MM.1S (cell line): ENCODE data around the gene S100A7A.

ENCODE experiments used
- DNase-seq: peaks from one replicate; pipeline ENCODE4 v3.0.0-alpha.2; 2015
- H2AFZ ChIP-seq: fragments of 300-600 bp; sonication (generic); 2 replicates; pipeline ENCODE4 v1.6.0; 2016; ENCODE audit warnings: antibody characterized with exemption, low read length
- H3F3A ChIP-seq: fragments of 300-600 bp; sonication (generic); 2 replicates; pipeline ENCODE4 v1.6.1; 2016; ENCODE audit warnings: mild to moderate bottlenecking, antibody characterized with exemption, low read length, moderate library complexity, mixed read lengths; ENCODE audit not compliant: insufficient read depth
- H3K27ac ChIP-seq: fragments of 300-600 bp; sonication (generic); 2 replicates; pipeline ENCODE4 v1.5.1; 2016; ENCODE audit warnings: mild to moderate bottlenecking, low read length
- H3K27me3 ChIP-seq: fragments of 300-600 bp; sonication (generic); replicated peaks from 2 replicates; pipeline ENCODE4 v1.6.0; 2016; ENCODE audit warnings: low read length; ENCODE audit not compliant: insufficient read depth
- H3K36me3 ChIP-seq: fragments of 300-600 bp; sonication (generic); replicated peaks from 2 replicates; pipeline ENCODE4 v1.6.1; 2016; ENCODE audit warnings: mild to moderate bottlenecking, low read length, mixed read lengths; ENCODE audit not compliant: insufficient read depth
- H3K4me1 ChIP-seq: fragments of 300-600 bp; sonication (generic); 2 replicates; pipeline ENCODE4 v1.6.1; 2016; ENCODE audit warnings: low read length, mixed read lengths
- H3K4me2 ChIP-seq: fragments of 300-600 bp; sonication (generic); 2 replicates; pipeline ENCODE4 v1.6.0; 2016; ENCODE audit warnings: low read depth, low read length
- H3K4me3 ChIP-seq: fragments of 300-600 bp; sonication (generic); 2 replicates; pipeline ENCODE4 v1.5.1; 2016; ENCODE audit warnings: low read length, mixed read lengths
- H3K79me2 ChIP-seq: fragments of 300-600 bp; sonication (generic); 2 replicates; pipeline ENCODE4 v1.6.1; 2016; ENCODE audit warnings: mixed run types, low read length, mixed read lengths
- H3K9ac ChIP-seq: fragments of 300-600 bp; sonication (generic); 2 replicates; pipeline ENCODE4 v1.6.1; 2016; ENCODE audit warnings: low read length, mixed read lengths
- H3K9me2 ChIP-seq: fragments of 300-600 bp; sonication (generic); replicated peaks from 2 replicates; pipeline ENCODE4 v1.6.1; 2016; ENCODE audit warnings: mild to moderate bottlenecking, low read length, mixed read lengths; ENCODE audit not compliant: insufficient read depth
- H3K9me3 ChIP-seq: fragments of 300-600 bp; sonication (generic); replicated peaks from 2 replicates; pipeline ENCODE4 v1.6.1; 2016; ENCODE audit warnings: mild to moderate bottlenecking, low read length, mixed read lengths; ENCODE audit not compliant: insufficient read depth
- H4K20me1 ChIP-seq: fragments of 300-600 bp; sonication (generic); 2 replicates; pipeline ENCODE4 v1.6.1; 2016; ENCODE audit warnings: mild to moderate bottlenecking, low read length, moderate library complexity, mixed read lengths; ENCODE audit not compliant: insufficient read depth
- CTCF ChIP-seq: fragments of 300-600 bp; sonication (generic); IDR thresholded peaks from 2 replicates; pipeline ENCODE4 v1.5.1; 2016; ENCODE audit warnings: antibody characterized with exemption, low read length, mixed read lengths
- EZH2 ChIP-seq: fragments of 300-600 bp; sonication (generic); optimal IDR thresholded peaks from 2 replicates; pipeline ENCODE3; 2017; ENCODE audit warnings: low read depth, mild to moderate bottlenecking, antibody characterized with exemption, low read length, mixed read lengths
- EZH2phosphoT487 ChIP-seq: fragments of 300-600 bp; sonication (generic); IDR thresholded peaks from 2 replicates; pipeline ENCODE4 v1.6.1; 2018; ENCODE audit warnings: antibody characterized with exemption, low read length

S100A7A gene

DNA sequence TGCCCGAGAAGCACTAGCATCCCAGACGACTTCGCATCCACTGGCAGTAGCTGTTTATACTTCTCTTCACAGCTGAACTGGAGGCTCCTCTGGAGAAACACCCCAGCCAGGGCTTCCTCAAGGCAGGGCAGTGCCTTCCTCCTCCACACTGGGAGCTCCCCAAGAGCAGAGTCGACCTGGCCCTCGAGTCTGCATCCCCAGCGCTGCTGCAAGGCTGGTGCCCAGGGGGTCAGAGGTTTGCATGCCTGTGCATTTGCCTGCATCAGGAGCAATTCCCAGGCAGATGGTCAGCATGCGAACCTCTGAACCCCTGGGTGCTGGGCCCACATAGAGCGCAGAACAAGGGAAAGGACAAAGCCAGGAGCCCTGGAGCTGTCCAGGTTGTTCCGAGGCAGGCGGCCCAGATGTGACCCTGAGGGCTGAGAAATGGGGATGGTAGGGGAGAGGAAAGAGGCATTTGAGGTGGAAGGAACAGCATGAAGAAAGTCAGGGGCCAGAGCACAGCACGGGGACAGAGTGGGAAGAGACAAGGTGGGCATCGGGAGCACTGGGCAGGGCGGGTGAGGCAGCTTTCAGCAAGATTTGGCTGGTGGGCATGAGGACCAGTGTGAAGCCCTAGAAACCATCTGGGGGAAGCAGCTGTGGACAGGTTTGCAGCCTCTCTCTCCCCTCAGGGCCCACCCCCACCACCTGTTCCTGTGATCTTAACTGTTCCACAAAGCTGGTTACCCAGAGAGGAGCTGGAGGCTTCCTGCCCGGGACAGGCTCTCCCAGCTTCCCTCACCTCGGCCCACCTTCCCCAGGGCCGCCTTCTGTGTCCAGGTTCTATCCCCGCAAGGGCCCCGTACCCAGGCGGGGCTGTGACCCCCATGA, 19.0 kb upstream of the S100A7A start:
- Histone ChIP-seq H3K4me2 (no peak overlapping the region), H3K36me3 (no peaks in the 10 kb centered on the region), H3K9me3 (no peaks in the 10 kb centered on the region), H3F3A (no peaks in the 10 kb centered on the region), H3K4me1 (no peaks in the 10 kb centered on the region), H2AFZ (no peak overlapping the region), H4K20me1 (no peaks in the 10 kb centered on the region), H3K4me3 (no peak overlapping the region), H3K9ac (no peak overlapping the region), H3K79me2 (no peaks in the 10 kb centered on the region), H3K27me3 (peaks cover 12% of the 10 kb centered on the region), H3K9me2 (no peaks in the 10 kb centered on the region), H3K27ac (no peak overlapping the region)
- TF ChIP-seq EZH2phosphoT487 (no peak), CTCF (no peak), EZH2 (no peak)
- DNase-seq = no peak

- H3K4me1 ChIP-seq = no peaks in the 10 kb centered on the region
- H3K9me2 ChIP-seq = no peaks in the 10 kb centered on the region
- no peak overlapping the region for H3K9ac ChIP-seq
Observed at GRCh38 chr1:153397924-153398651, 18.2 kb upstream of the S100A7A start.

DNA sequence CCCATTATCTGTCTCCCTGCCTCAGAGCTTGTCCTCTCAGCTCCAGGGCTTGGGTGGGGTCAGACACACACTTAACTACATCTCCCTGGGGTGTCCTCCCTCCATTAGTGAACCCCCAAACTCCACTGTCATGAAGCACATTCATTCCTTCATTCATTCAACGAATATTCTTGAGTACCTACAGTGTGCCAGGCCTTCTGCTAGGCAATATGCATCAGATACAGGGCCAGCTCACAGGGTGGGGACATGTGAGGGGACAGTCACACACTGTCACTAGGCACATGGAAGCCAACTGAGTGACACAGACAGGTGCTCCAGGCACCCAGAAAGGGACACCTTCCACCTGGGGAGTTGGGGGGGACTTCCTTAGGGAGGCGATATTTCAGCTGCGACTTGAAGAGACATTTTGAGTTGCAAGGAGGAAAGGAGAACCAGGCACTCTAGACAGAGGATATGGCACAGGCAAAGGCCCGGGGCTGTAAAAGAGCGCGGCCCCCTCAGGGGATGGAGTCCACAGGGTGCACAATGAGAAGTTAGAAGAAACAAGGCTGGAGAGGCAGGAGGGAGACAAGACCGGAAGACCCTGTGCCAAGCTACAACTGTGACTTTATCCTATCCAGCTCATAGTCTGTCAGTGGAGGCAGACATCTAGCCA, 16.8 kb upstream of the S100A7A start:
- Histone ChIP-seq H3K9me3 (no peaks in the 10 kb centered on the region), H3K27ac (no peak overlapping the region), H3K9me2 (no peaks in the 10 kb centered on the region), H3K4me2 (no peak overlapping the region), H2AFZ (no peak overlapping the region), H3K9ac (no peak overlapping the region), H3K4me3 (no peak overlapping the region), H3F3A (no peaks in the 10 kb centered on the region), H3K36me3 (no peaks in the 10 kb centered on the region), H3K27me3 (peaks cover 12% of the 10 kb centered on the region), H4K20me1 (no peaks in the 10 kb centered on the region), H3K79me2 (no peaks in the 10 kb centered on the region), H3K4me1 (no peaks in the 10 kb centered on the region)
- DNase-seq = no peak
- TF ChIP-seq EZH2phosphoT487 (no peak), CTCF (no peak), EZH2 (no peak)

More at GRCh38 chr1:153397924-153398651, 18.2 kb upstream of the S100A7A start:
- Histone ChIP-seq H3K4me2 (no peak overlapping the region), H4K20me1 (no peaks in the 10 kb centered on the region), H3K4me3 (no peak overlapping the region), H3K27me3 (peaks cover 12% of the 10 kb centered on the region), H2AFZ (no peak overlapping the region), H3K79me2 (no peaks in the 10 kb centered on the region), H3K9me3 (no peaks in the 10 kb centered on the region), H3F3A (no peaks in the 10 kb centered on the region), H3K27ac (no peak overlapping the region), H3K36me3 (no peaks in the 10 kb centered on the region)
- DNase-seq = no peak
- TF ChIP-seq EZH2phosphoT487 (no peak), EZH2 (no peak), CTCF (no peak)
